ENCODE results near the gene EMILIN3. TPM values are rescaled to one million over a fixed set of nuclear protein-coding genes. Genes with fewer than 3 reads are reported as not detected.

EMILIN3 gene
- total RNA-seq, 1 experiment from 2014 or later: 1.7 TPM

- BruUV-seq (replicated peaks): no TSS peak
- TF ChIP-seq EZH2 (IDR thresholded peaks at IDR 0.05; ENCODE audit: borderline replicate concordance, low read depth, low read length, poor library complexity, severe bottlenecking): no peak
- TF ChIP-seq, protein P1, sequence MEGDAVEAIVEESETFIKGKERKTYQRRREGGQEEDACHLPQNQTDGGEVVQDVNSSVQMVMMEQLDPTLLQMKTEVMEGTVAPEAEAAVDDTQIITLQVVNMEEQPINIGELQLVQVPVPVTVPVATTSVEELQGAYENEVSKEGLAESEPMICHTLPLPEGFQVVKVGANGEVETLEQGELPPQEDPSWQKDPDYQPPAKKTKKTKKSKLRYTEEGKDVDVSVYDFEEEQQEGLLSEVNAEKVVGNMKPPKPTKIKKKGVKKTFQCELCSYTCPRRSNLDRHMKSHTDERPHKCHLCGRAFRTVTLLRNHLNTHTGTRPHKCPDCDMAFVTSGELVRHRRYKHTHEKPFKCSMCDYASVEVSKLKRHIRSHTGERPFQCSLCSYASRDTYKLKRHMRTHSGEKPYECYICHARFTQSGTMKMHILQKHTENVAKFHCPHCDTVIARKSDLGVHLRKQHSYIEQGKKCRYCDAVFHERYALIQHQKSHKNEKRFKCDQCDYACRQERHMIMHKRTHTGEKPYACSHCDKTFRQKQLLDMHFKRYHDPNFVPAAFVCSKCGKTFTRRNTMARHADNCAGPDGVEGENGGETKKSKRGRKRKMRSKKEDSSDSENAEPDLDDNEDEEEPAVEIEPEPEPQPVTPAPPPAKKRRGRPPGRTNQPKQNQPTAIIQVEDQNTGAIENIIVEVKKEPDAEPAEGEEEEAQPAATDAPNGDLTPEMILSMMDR (conservative IDR thresholded peaks at IDR 0.05; ENCODE audit: low read depth, low read length): no peak
- H3K27ac ChIP-seq (ENCODE audit: low read depth, low read length, poor library complexity, severe bottlenecking): no peak overlapping the region
- H3K4me1 ChIP-seq (ENCODE audit: insufficient read depth, low read length, poor library complexity, severe bottlenecking): no peaks in the 10 kb centered on the region
- peaks cover 10% of the 10 kb centered on the region for H3K27me3 ChIP-seq (replicated peaks; ENCODE audit: insufficient read depth, low read depth, low read length, poor library complexity)
- intact Hi-C loops (cut with micrococcal nuclease; ENCODE audit: unreplicated experiment): no loop called here
- H3K4me3 ChIP-seq (ENCODE audit: low read depth, low read length, poor library complexity, severe bottlenecking): no peak overlapping the region
- ChIA-PET POLR2A (ENCODE audit: low non-redundant PET) (no interaction called here), CTCF (no interaction called here)
- H3K36me3 ChIP-seq (ENCODE audit: insufficient read depth, low read length, poor library complexity, severe bottlenecking): no peaks in the 10 kb centered on the region
- no peak for DNase-seq (ENCODE audit: low spot score)
- no peaks in the 10 kb centered on the region for H3K9me3 ChIP-seq (ENCODE audit: low read depth, low read length, poor library complexity, severe bottlenecking)
Observed at GRCh38 chr20:41360831-41361756, 5.5 kb downstream of the EMILIN3 start.

GRCh38 chr20:41359541-41360011 is 7.0 kb downstream of the EMILIN3 start:
- POLR2A ChIA-PET (ENCODE audit: low non-redundant PET): no interaction called here

GRCh38 chr20:41358717-41359116 is 7.9 kb downstream of the EMILIN3 start:
- H3K4me3 ChIP-seq (ENCODE audit: low read depth, low read length, poor library complexity, severe bottlenecking): no peak overlapping the region
- no peak for DNase-seq (ENCODE audit: low spot score)
- H3K4me1 ChIP-seq (ENCODE audit: insufficient read depth, low read length, poor library complexity, severe bottlenecking): no peaks in the 10 kb centered on the region
- intact Hi-C loops (cut with micrococcal nuclease; ENCODE audit: unreplicated experiment): no loop called here
- no peak overlapping the region for H3K27ac ChIP-seq (ENCODE audit: low read depth, low read length, poor library complexity, severe bottlenecking)
- BruUV-seq (replicated peaks): no TSS peak
- POLR2A ChIA-PET (ENCODE audit: low non-redundant PET): interaction anchor here (0.6 kb wide), 1 partner anchor 41 kb away, joined by 6 read pairs; the partner anchor contains the start of gene ZHX3
- CTCF ChIA-PET: no interaction called here
- no peaks in the 10 kb centered on the region for H3K9me3 ChIP-seq (ENCODE audit: low read depth, low read length, poor library complexity, severe bottlenecking)
- H3K36me3 ChIP-seq (ENCODE audit: insufficient read depth, low read length, poor library complexity, severe bottlenecking): no peaks in the 10 kb centered on the region
- H3K27me3 ChIP-seq (replicated peaks; ENCODE audit: insufficient read depth, low read depth, low read length, poor library complexity): no peaks in the 10 kb centered on the region
- TF ChIP-seq EZH2 (IDR thresholded peaks at IDR 0.05; ENCODE audit: borderline replicate concordance, low read depth, low read length, poor library complexity, severe bottlenecking): no peak
- TF ChIP-seq, protein P1 (conservative IDR thresholded peaks at IDR 0.05; ENCODE audit: low read depth, low read length): no peak

More at GRCh38 chr20:41359541-41360011, 7.0 kb downstream of the EMILIN3 start:
- TF ChIP-seq EZH2 (IDR thresholded peaks at IDR 0.05; ENCODE audit: borderline replicate concordance, low read depth, low read length, poor library complexity, severe bottlenecking): no peak
- TF ChIP-seq, protein P1 (conservative IDR thresholded peaks at IDR 0.05; ENCODE audit: low read depth, low read length): no peak
- no peaks in the 10 kb centered on the region for H3K4me1 ChIP-seq (ENCODE audit: insufficient read depth, low read length, poor library complexity, severe bottlenecking)
- no peak for DNase-seq (ENCODE audit: low spot score)
- no peak overlapping the region for H3K27ac ChIP-seq (ENCODE audit: low read depth, low read length, poor library complexity, severe bottlenecking)
- H3K27me3 ChIP-seq (replicated peaks; ENCODE audit: insufficient read depth, low read depth, low read length, poor library complexity): no peaks in the 10 kb centered on the region
- no peaks in the 10 kb centered on the region for H3K9me3 ChIP-seq (ENCODE audit: low read depth, low read length, poor library complexity, severe bottlenecking)
- intact Hi-C loops (cut with micrococcal nuclease; ENCODE audit: unreplicated experiment): no loop called here
- H3K36me3 ChIP-seq (ENCODE audit: insufficient read depth, low read length, poor library complexity, severe bottlenecking): no peaks in the 10 kb centered on the region
- CTCF ChIA-PET: no interaction called here
- BruUV-seq (replicated peaks): no TSS peak
- H3K4me3 ChIP-seq (ENCODE audit: low read depth, low read length, poor library complexity, severe bottlenecking): no peak overlapping the region
